Dedifferentiated amniotic fluid mesenchymal stem cell (primary cell): ENCODE results near the gene AP3S2.
A peak's percentile ranks its signal among the peaks of the same experiment; 100 is the strongest.
"Not testable (repeated sequence)": the region's sequence is repeated elsewhere in the genome, so short reads cannot be mapped to it uniquely, and the experiment has no call there.

Experiments used
- DNase-seq: peaks from one replicate; pipeline ENCODE4 v3.0.0-alpha.2; 2016; ENCODE audit errors: extremely low spot score

AP3S2 gene

DNA sequence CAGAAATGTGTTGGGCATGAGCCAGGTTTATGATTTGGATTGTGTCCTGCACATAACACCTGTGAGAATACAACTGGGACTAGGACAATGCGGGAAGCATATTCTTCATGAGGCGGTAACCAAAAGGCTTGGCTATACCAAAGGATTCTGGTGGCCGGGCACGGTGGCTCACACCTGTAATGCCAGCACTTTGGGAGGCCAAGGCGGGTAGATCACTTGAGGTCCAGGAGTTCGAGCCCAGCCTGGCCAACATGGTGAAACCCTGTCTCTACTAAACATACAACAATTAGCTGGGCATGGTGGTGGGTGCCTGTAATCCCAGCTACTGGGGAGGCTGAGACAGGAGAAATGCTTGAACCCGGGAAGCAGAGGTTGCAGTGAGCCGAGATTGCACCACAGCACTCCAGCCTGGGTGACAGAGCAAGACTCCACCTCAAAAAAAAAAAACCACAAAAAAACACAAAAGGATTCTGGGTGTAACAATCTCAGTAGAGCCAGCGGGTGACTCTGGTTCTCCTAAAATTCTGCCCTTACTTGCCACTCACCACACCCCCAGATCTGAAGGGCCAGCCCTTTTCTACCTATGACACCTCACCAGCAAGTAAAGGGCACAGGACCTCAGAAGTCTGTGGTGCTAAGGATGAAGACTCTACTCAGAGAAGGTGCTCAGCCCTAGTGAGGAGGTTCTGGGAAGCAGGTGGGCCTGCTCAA is 59.2 kb downstream of the AP3S2 start:
- not testable (repeated sequence) for DNase-seq

DNA sequence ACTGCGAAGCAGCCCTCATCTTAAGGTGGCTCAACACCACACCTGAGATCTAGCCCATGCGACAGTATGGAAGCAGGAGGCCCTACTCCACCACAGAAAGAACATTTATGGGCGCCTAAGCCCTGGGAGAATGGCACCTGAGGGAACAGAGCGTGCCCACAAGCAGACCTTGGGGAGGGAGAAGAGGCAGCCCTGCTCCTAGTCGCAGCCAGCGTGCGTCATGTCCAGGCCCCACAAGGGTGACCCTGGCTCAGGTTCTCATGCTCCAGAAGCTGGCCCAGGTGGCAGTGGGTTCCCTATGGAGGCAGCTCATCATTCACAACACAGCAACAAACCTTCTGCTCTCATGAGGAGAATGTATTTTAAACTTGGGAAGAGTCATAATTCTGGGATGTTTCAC is 59.8 kb downstream of the AP3S2 start:
- DNase-seq = no peak

DNA sequence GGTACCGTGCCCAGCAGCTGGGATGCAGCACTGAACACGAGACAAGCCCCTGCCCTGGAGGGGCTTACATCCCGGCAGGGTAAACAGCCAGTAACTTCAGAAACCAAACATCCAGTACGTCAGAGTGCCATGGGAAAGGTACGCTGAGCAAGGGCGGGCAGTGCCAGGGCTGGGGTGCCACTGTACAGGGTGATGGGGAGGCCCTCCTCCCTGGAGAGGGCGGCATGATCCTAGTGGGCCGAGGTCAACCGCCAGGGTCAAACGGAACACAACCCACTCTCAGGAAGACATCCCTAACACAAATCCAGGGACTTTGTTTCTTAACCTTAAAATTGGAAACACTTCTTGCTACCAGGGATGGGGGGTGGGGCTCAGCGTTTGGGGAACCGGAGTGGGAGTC is 63.2 kb downstream of the AP3S2 start:
- no peak for DNase-seq

DNA sequence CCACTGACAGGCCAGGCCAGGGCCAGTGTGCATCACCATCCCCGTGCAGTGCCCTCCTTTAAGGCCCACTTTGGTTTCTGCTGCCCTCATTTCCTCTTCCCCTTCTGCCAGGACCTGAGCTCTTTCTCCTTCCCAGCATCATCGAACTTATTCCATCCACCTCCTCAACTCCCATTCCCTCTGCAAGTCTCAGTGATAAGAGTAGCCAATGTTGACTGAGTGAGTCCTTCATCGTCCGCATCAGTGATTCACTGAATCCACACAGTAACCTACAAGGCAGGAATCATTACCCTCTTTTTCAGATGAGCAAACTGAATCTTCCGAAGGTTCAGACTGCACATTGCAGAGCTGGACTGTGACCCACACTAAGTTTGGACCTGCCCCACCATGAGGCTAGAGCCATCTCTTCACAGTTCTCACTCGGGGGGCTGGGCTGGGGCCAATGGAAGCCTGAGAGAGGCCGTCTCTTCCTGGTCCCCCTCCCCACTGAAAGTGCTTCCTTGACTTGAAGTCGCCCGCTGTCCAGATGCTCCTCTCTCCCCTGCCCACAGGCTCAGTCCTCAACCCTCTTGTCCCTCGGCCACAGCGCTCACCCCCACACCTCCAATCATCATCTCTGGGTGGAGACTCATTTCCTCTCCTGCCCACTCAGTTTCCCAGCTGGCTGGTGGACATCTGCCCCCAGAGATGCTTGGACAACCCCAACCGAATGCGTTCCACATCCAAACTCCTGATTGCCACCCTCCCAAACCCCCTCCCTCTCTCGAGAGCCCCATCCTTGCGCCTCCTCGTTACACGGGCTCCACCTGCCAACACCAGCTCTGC is 64.0 kb downstream of the AP3S2 start:
- no peak for DNase-seq

DNA sequence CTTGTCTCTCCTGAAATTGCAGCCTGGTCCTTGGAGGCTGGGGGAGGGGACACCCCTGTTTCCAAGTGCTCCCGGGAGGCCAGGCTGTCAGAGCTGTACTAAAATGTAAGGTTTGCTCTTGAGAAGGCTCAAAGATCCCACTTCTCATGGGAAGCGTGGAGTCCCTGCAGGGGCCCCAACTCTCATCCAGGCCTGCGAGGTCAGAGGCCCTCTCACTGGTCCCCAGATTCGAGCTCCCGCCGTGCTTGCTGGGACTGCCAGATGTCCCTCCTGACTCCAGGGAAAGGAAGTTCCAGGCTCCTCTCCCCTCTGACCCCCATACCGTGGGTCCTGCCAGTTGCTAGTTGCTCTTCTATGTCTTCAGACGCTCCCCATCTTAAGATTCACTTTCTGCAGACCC is 64.6 kb downstream of the AP3S2 start:
- no peak for DNase-seq

DNA sequence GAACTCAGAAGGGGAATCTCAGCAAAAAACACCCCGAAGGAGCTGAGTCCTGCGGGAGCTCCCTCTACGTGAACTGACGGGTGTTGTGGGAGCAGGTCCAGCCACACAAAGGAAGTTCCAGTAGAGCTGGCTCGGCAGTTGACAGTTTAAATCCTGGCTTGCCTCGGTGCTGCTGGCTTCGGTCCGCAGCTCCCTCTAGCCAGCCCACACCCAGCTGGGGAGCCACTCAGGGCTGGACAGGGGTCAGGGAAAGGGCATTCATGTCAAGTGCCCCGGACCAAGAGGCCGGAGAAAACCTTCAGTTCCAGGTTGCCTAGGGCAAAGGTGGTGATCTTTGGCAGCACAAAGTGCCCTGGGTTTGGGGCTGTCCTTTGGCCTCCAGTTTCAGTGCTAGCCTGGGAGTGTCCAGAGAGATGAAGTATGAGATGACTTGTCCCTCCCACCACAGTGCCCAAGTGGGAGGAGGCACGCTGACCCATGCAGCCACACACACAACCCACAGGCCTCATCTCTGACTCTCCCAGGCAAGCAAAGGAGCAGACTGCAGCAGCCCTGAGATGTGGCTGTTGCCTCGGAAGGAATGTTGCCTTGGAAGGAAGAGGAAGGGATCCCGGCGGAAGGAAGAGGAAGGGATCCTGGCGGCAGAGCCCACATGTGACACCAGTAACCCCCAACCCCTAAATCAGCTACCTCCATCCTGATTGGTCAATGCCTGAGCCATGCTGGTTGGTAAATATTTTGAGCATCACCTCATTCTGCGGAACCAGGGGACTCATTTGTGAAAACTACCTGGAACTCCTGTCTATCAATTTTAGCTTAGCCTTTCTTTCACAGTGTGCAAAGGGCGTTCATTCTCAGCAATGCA is 65.3 kb downstream of the AP3S2 start:
- DNase-seq = peak; percentile 32

DNA sequence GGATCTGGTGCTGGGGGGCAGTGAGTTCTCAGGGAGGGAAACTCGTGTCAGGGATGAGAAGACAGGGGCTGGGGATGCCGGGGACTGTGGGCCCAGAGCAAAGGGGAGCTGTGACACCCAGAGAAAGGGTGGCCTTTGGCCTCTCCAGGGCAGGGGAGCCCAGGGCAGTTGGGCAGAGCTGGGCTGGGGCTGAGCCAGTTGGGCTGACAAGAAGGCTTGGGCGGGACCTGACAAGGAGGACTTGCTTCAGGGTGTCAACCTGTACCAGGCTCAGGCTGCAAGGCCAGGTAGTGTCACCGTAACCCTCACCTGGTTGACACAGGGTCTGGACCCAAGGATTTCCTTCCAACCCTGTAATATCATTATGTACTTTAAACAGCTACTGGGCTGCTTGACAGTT is 66.0 kb downstream of the AP3S2 start:
- DNase-seq = no peak

DNA sequence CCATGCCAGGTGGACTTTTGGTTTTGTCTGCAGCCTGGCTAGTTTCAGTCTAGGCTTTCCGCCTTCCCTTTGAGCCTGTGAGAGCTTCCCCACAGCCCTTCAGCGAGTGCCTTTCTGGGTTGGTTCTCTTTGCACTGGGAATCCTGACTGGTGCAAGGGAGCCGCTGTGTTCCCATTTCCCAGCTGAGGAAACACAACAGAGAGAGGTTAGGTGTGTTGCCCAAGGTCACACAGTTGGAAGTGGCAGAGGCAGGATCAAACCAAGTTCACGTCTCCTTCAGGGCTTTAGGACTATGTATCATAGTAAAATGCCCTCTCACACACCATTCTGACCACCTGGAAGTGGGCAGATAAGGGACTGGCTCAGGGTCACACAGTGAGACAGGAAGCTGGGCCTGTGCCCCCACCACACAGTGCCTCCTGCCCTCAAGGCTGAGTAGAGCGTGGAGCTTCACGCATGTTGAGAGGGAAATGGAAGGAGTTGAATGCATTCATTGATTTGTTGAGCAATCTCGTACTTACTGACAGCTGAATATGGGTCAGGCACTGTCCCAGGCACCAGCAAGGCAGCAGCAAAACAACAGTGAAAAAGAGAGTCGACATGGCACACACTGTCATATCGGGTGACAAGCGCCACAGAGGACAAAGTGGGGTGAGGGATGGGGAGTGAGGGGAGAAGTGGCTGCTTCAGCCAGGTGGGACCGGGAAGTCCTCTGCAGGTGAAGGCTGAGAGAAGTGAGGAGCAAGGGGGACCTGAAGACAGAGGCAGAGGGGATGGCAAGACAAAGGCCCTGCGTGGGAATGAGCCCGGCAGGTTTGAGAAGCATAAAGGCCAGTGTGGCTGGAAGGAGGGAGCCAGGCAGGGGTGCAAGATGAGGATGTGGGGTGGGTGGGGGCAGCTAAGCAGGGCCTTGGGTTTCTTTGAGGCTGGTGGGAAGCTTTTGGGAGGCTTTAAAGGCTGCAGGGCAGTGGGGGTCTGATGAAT is 66.8 kb downstream of the AP3S2 start:
- no peak for DNase-seq

DNA sequence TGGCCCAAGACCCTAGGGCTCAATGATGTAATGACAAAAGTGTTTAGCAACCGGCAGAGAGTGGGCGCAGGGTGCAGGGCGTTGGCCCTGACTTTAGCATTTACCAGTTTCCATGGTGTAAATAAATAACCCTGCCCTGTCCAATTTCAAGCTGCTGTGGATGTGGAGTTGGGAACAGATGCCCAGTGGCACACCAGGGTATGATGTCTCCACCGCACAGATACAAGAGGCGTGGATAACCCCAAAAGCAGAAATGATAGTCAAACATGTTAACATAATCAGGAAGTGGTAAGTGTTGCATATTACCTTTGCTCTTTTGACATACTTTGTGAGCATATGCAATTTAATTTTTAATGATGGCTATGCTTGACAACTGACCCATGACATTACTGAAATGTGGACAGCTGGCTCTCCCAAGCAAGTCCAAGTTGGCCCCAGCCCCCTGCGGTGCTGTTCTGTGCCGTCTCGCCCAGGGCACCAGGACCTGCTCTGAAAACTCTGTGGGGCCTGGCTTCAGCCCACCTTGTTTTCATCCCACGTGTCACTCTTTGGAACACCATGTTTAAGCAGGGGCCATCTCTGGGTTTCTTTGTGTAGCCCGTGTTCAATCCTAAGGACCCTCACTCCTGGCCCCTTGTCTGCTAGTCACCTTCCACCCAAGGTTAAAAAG is 68.4 kb downstream of the AP3S2 start:
- DNase-seq = no peak

DNA sequence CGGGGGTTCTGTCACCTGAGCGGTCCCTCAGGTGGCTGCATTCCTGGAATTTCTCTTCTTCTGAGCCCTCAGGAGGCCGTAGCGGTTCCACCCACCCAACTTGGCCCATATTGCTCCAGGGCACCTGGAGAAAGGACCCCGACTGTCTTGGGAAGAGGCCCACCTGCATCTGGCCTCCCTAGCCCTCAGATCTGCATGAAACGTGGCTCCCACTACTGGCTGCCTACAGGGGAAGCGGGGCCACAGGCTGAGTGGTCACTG is 69.3 kb downstream of the AP3S2 start:
- DNase-seq = no peak

DNA sequence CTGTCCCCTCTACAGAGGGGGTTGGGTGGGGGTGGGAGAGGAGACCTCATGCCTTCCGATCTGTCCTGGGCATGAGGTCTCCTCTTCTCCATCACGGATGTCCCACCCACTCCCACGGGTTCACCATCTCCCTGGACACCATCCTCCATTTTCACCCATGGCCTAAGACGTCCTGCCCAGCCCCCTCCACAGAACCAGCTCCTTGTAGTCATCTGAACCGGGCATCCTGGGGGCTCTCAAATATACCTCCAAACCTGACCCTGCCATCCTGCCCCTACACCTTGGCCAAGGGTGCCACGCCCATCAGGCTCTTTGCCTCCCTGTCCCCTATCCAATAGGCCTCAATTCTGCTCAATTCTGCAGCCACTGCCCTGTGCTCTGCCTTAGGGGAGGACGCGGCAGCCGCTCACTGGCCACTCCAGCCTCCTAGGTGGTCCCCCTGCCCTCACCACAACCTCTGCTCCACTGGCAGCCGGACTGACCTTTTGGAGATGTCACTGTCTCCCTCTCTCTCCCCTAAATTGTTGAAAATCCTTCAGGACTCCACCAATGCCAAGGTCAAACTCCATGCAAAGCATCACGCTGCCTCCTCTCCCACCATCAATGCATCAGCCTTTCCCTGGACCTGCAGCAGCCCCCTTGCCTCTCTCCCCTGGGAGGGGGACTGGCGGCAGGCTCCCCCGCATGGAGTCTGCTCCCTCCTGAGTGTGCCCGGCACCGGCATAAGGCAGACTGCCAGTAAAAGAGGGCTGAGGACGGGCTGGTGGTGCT is 69.8 kb downstream of the AP3S2 start:
- DNase-seq = no peak

DNA sequence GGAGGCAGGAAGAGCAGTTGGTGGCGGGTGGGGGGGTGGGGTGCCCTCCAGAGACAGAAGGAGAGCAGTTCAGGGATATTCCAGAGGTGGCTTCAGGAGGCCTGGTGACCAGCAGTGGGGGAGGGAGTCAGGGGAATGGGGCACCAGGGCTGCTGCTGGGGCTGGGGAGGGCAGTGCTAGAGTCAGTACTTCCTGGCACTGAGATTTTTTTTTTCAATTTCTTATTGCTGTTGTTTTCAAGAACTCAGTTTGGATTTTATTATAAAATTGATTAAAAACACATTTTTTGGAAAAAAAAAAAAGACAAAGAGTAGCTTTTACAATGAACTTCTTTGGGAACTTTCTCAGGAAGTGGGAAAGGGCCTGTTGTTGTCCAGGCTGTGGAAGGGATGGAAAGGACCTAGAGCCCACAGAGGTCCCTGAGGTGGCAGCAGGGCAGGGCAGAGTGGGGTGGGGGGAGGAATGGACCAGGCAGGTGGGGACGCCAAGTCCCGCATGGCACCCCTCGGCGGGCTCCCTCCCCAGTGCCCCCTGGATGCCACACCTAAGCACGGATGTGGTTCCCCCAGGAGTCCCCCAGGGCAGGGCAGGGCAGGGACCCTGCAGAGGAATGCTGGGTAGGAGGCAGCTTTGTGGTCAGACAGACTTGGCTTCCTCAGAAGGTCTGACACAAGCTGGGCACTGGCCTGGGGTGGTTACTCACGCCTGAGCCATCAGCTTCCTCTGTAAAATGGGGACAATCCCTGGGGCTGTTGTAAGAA is 70.7 kb downstream of the AP3S2 start:
- peak; percentile 20 for DNase-seq

DNA sequence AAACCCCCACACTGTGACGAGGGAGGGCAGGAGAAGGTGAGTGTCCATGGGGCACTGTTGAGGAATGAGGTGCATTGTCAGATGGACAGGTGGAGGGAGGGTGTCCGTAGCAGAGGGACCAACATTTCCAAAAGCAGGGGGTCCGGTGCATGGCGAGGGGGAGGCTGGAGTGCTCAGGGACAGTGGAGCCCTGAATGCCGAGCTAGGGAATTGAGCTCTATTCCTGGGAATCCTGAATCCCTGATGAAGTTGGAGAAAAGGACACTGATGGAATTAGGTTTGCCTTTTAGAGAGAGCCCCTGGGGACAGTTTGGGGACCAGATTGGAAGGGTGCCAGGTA is 71.2 kb downstream of the AP3S2 start:
- no peak for DNase-seq

DNA sequence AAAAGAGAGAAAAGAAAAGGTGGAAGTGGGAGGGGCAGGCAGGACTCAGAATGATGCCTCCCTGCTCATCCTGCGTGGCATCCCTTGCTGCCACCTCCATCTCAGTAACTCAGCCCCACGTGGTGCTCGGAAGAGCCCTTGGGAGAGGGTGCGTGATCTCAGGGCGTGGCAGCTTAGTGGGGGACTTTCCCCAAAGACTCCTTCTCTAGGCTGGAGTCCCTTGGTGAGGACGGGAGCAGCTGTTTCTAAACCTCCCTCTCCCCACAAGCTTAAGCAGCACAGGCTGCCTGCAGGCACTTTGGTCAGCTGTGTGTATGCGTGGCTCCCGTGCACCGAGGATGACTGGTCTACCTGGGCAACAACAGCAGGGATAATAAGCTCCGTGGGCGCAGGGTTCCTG is 71.8 kb downstream of the AP3S2 start:
- no peak for DNase-seq

DNA sequence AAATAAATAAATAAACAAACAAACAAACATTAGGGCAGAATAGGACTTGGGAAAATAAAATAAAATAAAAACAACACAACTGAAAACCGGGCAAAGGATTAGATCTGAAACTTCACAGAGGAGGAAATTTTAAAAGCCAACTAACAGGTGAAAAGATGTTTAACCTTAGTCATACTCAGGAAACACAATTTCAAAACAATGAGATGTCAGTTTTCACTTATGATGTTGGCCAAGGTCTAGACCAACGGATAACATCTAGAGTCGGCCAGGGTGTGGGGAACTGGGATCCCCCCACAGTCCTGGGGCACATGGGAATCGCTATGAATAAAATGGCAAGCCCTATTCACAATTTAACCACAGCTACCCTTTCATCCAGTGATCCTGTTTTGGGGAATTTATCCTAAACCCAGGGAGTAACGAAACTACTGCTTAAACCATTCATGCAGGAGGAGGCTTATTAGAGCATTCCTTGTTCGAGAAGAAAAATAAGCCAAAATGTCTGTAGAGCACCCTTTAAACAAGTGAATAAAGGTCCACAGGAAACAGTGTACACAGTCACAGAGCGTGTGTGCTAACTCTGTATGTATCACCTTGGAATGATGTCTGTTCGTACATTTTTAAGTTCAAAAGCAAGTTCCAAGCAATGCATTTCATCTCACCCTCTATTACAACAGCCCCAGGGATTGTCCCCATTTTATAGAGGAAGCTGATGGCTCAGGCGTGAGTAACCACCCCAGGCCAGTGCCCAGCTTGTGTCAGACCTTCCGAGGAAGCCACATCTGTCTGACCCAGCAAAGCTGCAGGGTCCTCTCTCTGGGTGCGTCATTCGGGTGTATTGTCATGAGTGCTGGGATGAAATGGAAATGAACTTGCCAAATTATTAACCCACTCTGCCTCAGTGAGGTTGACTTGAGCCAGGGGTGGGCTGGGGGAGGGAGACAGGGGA is 72.9 kb downstream of the AP3S2 start:
- DNase-seq = no peak

DNA sequence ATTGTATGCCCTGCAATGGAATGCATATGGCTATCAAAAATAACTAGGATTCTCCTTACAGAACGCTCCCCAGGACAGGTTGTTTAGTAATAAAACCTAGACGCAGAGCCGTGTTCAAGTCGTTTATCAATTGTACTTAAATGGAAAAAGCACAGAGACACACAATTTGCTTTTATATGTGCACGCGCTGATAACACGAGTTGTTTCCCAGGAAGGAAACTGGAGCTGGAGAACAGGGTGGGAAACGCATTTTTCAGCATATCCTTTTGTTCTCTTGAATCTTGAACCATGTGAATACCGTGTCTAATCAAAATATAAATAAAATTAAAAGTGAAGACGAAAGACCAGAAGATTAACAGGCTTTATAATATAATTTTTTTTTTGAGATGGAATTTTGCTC is 75.5 kb downstream of the AP3S2 start:
- no peak for DNase-seq

DNA sequence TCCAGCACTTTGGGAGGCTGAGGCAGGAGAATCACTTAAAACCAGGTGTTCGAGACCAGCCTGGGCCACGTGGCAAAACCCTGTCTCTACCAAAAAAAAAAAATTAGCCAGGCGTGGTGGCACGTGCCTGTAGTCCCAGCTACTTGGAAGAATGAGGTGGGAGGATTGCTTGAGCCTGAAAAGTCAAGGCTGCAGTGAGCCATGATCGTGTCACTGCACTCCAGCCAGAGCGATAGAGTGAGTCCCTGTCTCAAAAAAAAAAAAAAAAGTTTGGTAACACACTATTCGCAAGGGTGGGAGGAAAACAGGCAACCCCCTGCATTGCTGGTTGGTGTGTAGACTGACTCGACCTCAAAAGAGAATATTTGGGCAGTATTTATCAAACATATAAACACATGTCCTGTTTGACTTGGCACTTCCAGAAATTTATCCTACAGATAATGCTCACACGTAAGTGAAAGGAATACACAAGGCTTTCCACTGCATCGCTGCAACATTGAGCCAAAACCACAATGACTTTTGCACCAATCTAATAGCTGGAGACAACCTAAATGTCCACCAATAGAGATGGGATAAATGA is 76.0 kb downstream of the AP3S2 start:
- no peak for DNase-seq

DNA sequence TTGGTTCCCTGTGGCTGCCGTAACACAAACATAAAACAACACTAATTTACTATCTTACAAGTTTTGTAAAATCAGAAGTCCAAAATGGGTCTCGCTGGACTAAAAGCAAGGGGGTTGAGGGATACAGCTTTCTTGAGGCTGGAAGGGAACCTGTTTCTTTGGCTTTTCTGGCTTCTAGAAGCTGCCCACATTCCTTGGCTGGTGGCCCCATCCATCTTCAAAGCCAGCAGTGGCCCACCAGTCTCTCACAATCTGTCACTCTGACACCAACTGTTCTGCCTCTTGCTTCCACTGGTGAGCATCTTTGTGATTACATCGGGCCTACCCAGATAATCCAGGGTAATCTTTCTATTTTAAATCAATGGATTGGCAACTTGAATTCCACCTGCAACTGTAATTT is 78.0 kb downstream of the AP3S2 start:
- DNase-seq = no peak
